ENCODE measurements around the gene TBX2.

GRCh38 chr17:61390479-61390791, 9.2 kb upstream of the TBX2 start:
- no peak for TF ChIP-seq CTCF (tag by site-specific recombination; IDR thresholded peaks at IDR 0.05)
- no peak for TF ChIP-seq YY1 (tag by site-specific recombination; IDR thresholded peaks at IDR 0.05)
- no peak for TF ChIP-seq ZNF175 (tag by site-specific recombination; IDR thresholded peaks at IDR 0.05)
- TF ChIP-seq, protein P1, sequence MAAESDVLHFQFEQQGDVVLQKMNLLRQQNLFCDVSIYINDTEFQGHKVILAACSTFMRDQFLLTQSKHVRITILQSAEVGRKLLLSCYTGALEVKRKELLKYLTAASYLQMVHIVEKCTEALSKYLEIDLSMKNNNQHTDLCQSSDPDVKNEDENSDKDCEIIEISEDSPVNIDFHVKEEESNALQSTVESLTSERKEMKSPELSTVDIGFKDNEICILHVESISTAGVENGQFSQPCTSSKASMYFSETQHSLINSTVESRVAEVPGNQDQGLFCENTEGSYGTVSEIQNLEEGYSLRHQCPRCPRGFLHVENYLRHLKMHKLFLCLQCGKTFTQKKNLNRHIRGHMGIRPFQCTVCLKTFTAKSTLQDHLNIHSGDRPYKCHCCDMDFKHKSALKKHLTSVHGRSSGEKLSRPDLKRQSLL (tag by site-specific recombination; IDR thresholded peaks at IDR 0.05): no peak
- TF ChIP-seq SETDB1 (IDR thresholded peaks at IDR 0.05; ENCODE audit: insufficient read length, low read length): no peak
- TF ChIP-seq, protein P2, sequence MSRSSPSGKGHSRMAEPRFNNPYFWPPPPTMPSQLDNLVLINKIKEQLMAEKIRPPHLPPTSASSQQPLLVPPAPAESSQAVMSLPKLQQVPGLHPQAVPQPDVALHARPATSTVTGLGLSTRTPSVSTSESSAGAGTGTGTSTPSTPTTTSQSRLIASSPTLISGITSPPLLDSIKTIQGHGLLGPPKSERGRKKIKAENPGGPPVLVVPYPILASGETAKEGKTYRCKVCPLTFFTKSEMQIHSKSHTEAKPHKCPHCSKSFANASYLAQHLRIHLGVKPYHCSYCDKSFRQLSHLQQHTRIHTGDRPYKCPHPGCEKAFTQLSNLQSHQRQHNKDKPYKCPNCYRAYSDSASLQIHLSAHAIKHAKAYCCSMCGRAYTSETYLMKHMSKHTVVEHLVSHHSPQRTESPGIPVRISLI (tag by site-specific recombination; IDR thresholded peaks at IDR 0.05): no peak
- TF ChIP-seq, protein P3, sequence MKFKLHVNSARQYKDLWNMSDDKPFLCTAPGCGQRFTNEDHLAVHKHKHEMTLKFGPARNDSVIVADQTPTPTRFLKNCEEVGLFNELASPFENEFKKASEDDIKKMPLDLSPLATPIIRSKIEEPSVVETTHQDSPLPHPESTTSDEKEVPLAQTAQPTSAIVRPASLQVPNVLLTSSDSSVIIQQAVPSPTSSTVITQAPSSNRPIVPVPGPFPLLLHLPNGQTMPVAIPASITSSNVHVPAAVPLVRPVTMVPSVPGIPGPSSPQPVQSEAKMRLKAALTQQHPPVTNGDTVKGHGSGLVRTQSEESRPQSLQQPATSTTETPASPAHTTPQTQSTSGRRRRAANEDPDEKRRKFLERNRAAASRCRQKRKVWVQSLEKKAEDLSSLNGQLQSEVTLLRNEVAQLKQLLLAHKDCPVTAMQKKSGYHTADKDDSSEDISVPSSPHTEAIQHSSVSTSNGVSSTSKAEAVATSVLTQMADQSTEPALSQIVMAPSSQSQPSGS (tag by site-specific recombination; IDR thresholded peaks at IDR 0.05; ENCODE audit: low read depth): no peak
- TF ChIP-seq ZNF274 (IDR thresholded peaks at IDR 0.05; ENCODE audit: low read length): no peak
- TF ChIP-seq ZNF274 (tag by site-specific recombination; IDR thresholded peaks at IDR 0.05; ENCODE audit: borderline replicate concordance): no peak
- no peak for TF ChIP-seq ZNF76 (tag by site-specific recombination; IDR thresholded peaks at IDR 0.05; ENCODE audit: borderline replicate concordance, low read depth)
